HepG2 (cell line): ENCODE results near the gene SEL1L2. TPM values are rescaled to one million over a fixed set of nuclear protein-coding genes. Genes with fewer than 3 reads are reported as not detected.

Source experiments
- ATAC-seq: fragments of 200-7000 bp; cut with Tn5 transposase; 3 replicates; pipeline ENCODE4 v1.9.1; 2020; ENCODE audit warnings: mild to moderate bottlenecking, moderate library complexity
- BruUV-seq: library from RNA; stranded (reverse); fragments of 400-500 nt; replicated peaks from 2 replicates; lab custom pipeline; 2021; lab: Mats Ljungman, UMichigan
- CTCF ChIA-PET: fragments of 300-600 bp; formaldehyde crosslinking; extraction: SDS; loops from one replicate; lab custom pipeline; 2021; ENCODE audit warnings: low total read pairs, inconsistent platforms, low intra/inter-chr PET ratio; lab: Yijun Ruan, JAX
- POLR2A ChIA-PET: fragments of 350-600 bp; sonication (Branson Sonifier 250); formaldehyde crosslinking; loops from one replicate; lab custom pipeline; 2020; ENCODE audit warnings: antibody characterized with exemption, inconsistent platforms; lab: Yijun Ruan, JAX
- DNase-seq: peaks from one replicate; pipeline ENCODE4 v3.0.0-alpha.2; 2015; ENCODE audit warnings: low spot score
- FAIRE-seq: peaks from 3 replicates; lab custom pipeline; 2011; peaks lifted over from hg19 to GRCh38; lab: Jason Lieb, UNC
- H2AFZ ChIP-seq: one replicate; pipeline ENCODE4 v1.6.1; 2011; ENCODE audit warnings: low read length, inconsistent platforms
- H3K27ac ChIP-seq: fragments of 300-600 bp; 3 replicates; pipeline ENCODE4 v1.8.0; 2011; ENCODE audit warnings: mixed run types, mild to moderate bottlenecking, mixed read lengths, low read length, inconsistent platforms; ENCODE audit not compliant: insufficient read depth; ENCODE audit errors: extremely low read length
- H3K27me3 ChIP-seq, 2 experiments: fragments of 200-600 bp in 1 of 2; 2 replicates in 1 of 2; 3 replicates in 1 of 2; pipeline versions ENCODE4 v1.6.0 to v1.8.0; 2011; ENCODE audit warnings: low read length in 2 of 2, mild to moderate bottlenecking in 2 of 2, moderate library complexity in 2 of 2, inconsistent platforms in 1 of 2; ENCODE audit not compliant: insufficient read depth in 2 of 2, control insufficient read depth in 1 of 2
- H3K36me3 ChIP-seq, 2 experiments: fragments of 200-600 bp in 1 of 2; replicated peaks in 1 of 2; 2 replicates in 1 of 2; 3 replicates in 1 of 2; pipeline versions ENCODE4 v1.5.1 to v1.8.0; 2011; ENCODE audit warnings: low read length in 2 of 2, inconsistent platforms in 1 of 2; ENCODE audit not compliant: insufficient read depth in 2 of 2, control insufficient read depth in 1 of 2
- H3K4me1 ChIP-seq: 2 replicates; pipeline ENCODE4 v1.5.1; 2012; ENCODE audit warnings: low read length, inconsistent platforms; ENCODE audit not compliant: insufficient read depth
- H3K4me2 ChIP-seq: 2 replicates; pipeline ENCODE4 v1.6.0; 2011; ENCODE audit warnings: low read depth, low read length, inconsistent platforms
- H3K4me3 ChIP-seq, 3 experiments: fragments of 200-600 bp in 1 of 3; sonication (generic), shearing (Covaris generic) in 1 of 3; replicated peaks in 1 of 3; 2 replicates each; pipeline ENCODE4 v1.5.1; 2011 to 2016; ENCODE audit warnings: low read length in 3 of 3, inconsistent platforms in 2 of 3, low read depth in 2 of 3, mild to moderate bottlenecking in 2 of 3, control low read depth in 1 of 3, mixed read lengths in 1 of 3; ENCODE audit not compliant: insufficient read depth in 1 of 3
- H3K79me2 ChIP-seq: one replicate; pipeline ENCODE4 v1.6.1; 2011; ENCODE audit warnings: low read length, inconsistent platforms; ENCODE audit not compliant: insufficient read depth
- H3K9ac ChIP-seq: 2 replicates; pipeline ENCODE4 v1.6.0; 2011; ENCODE audit warnings: mild to moderate bottlenecking, low read depth, low read length, inconsistent platforms; ENCODE audit not compliant: insufficient read depth
- H3K9me3 ChIP-seq: 2 replicates; pipeline ENCODE4 v1.5.1; 2012; ENCODE audit warnings: mild to moderate bottlenecking, low read length
- H4K20me1 ChIP-seq: 2 replicates; pipeline ENCODE4 v1.6.0; 2011; ENCODE audit warnings: inconsistent platforms, mild to moderate bottlenecking, low read length, moderate library complexity; ENCODE audit not compliant: insufficient read depth
- DMAP1 ChIP-seq: IDR thresholded peaks from 2 replicates; pipeline ENCODE4 v1.6.1; 2016
- ELF4 ChIP-seq: sonication (generic); formaldehyde crosslinking; IDR thresholded peaks from 2 replicates; pipeline ENCODE4 v1.5.0; 2020; ENCODE audit warnings: missing genetic modification reagents, mild to moderate bottlenecking, moderate library complexity, borderline replicate concordance
- PAWR ChIP-seq: sonication (generic); formaldehyde crosslinking; IDR thresholded peaks from 2 replicates; pipeline ENCODE4 v1.4.0; 2020; ENCODE audit warnings: missing genetic modification reagents, mild to moderate bottlenecking, borderline replicate concordance
- RARG ChIP-seq: sonication (generic); formaldehyde crosslinking; IDR thresholded peaks from 2 replicates; pipeline ENCODE4 v1.4.0; 2020; ENCODE audit warnings: low read depth, mild to moderate bottlenecking, missing genetic modification reagents
- TFDP1 ChIP-seq: IDR thresholded peaks from 2 replicates; pipeline ENCODE4 v1.6.1; 2016; ENCODE audit warnings: missing compliant biosample characterization, missing genetic modification reagents, borderline replicate concordance
- THAP11 ChIP-seq: IDR thresholded peaks from 2 replicates; pipeline ENCODE4 v1.6.1; 2016; ENCODE audit warnings: missing biosample characterization, missing genetic modification reagents
- WGBS: methylation state at CpG from one replicate; pipeline ENCODE4 v1.1.6; 2017; ENCODE audit warnings: low lambda C conversion rate; 5-methylcytosine and 5-hydroxymethylcytosine counted together
- in situ Hi-C: cut with HindIII; loops from 2 replicates; pipeline ENCODE4 v1.10.0; 2017; ENCODE audit warnings: low pct_unique_long_range_greater_than_20kb; ENCODE audit not compliant: extremely low pct_ligation_motif_present
- intact Hi-C: fragments of 100-400 bp; cut with micrococcal nuclease; formaldehyde crosslinking; loops from one replicate; pipeline ENCODE4 v1.10.0; 2022; ENCODE audit not compliant: unreplicated experiment
- polyA plus RNA-seq, 8 experiments: library from polyadenylated mRNA; depleted of rRNA in 3 of 8; stranded (reverse) in 7 of 8; unstranded in 1 of 8; fragments of >200 nt; fragmentation: Illumina TruSeq in 4 of 8; extraction: Trizol in 4 of 8; gene quantifications; 2 replicates each; pipeline versions ENCODE4 v1.2.1 to v1.2.3, GENCODE V29; 2011 to 2016; ENCODE audit warnings: low read depth in 4 of 8, missing spikeins in 1 of 8, mixed read lengths in 1 of 8; ENCODE audit not compliant: insufficient read depth in 1 of 8
- total RNA-seq, 5 experiments: library from RNA; depleted of rRNA; stranded (reverse); fragments of >200 nt; fragmentation: Illumina TruSeq; extraction: Trizol; gene quantifications; 2 replicates each; pipeline ENCODE4 v1.2.3, GENCODE V29; 2016; ENCODE audit warnings: low read depth in 1 of 5
- TF ChIP-seq, protein P1 (sequence below): sonication (generic); formaldehyde crosslinking; IDR thresholded peaks from 2 replicates; pipeline ENCODE4 v1.9.0; 2021; ENCODE audit warnings: missing genetic modification reagents, borderline replicate concordance

Gene SEL1L2
- total and polyA plus RNA-seq, 2 of the 13 experiments (the other 11 are each of a cell fraction or from before 2014, with no cell fraction given), result not detected

DNA sequence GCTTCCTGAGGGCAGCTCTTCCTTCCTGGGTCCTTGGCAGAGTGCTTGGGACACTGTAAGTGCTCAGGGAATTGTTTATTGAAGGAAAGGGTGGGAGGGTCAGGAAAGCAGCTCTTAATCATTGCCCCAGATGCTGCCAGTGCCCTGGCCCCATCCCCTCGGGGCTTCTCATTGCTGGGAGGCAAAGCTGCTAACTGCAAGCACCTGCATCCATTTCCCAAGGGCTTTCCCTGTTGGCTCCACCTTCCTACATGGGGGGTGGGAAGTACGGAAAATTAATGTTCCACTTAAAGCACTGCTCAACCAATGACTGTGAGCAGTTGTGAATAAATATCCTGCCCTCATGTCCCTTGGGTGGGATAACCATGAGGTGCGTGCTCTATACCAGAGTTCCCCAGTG, 149.2 kb downstream of the SEL1L2 start:
- WGBS, result 3% methylated on average over 3 of the region's 3 CpGs
- ChIA-PET POLR2A (no interaction called here), CTCF (no interaction called here)
- Histone ChIP-seq H3K9me3 (no peaks in the 10 kb centered on the region), H3K9ac (no peak overlapping the region), H3K4me2 (no peak overlapping the region), H3K27me3 (peaks cover 0 to 57% of the 10 kb centered on the region in 2 experiments; a peak in 4 of 5 replicates)
- in situ Hi-C loops, result no loop called here
- TF ChIP-seq, protein P1, sequence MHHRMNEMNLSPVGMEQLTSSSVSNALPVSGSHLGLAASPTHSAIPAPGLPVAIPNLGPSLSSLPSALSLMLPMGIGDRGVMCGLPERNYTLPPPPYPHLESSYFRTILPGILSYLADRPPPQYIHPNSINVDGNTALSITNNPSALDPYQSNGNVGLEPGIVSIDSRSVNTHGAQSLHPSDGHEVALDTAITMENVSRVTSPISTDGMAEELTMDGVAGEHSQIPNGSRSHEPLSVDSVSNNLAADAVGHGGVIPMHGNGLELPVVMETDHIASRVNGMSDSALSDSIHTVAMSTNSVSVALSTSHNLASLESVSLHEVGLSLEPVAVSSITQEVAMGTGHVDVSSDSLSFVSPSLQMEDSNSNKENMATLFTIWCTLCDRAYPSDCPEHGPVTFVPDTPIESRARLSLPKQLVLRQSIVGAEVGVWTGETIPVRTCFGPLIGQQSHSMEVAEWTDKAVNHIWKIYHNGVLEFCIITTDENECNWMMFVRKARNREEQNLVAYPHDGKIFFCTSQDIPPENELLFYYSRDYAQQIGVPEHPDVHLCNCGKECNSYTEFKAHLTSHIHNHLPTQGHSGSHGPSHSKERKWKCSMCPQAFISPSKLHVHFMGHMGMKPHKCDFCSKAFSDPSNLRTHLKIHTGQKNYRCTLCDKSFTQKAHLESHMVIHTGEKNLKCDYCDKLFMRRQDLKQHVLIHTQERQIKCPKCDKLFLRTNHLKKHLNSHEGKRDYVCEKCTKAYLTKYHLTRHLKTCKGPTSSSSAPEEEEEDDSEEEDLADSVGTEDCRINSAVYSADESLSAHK, result no peak
- TF ChIP-seq RARG (CRISPR knock-in tag) (no peak), ELF4 (CRISPR knock-in tag) (no peak), TFDP1 (no peak), PAWR (CRISPR knock-in tag) (no peak), DMAP1 (CRISPR knock-in tag) (no peak), THAP11 (no peak)
- TF ChIP-seq, all 625 proteins: peak for 0
- H3K4me3 ChIP-seq, result no peak overlapping the region
- H3K36me3 ChIP-seq, result no peaks in the 10 kb centered on the region
- intact Hi-C loops, result no loop called here
- ATAC-seq (no peak), FAIRE-seq (no peak), DNase-seq (no peak)
- H4K20me1 ChIP-seq, result no peaks in the 10 kb centered on the region
- no peaks in the 10 kb centered on the region for H3K79me2 ChIP-seq
- BruUV-seq, result no TSS peak
- H3K27ac ChIP-seq, result no peak overlapping the region
- no peaks in the 10 kb centered on the region for H3K4me1 ChIP-seq
- no peak overlapping the region for H2AFZ ChIP-seq
